D721Med (cell line): ENCODE data around the gene KSR1.
"Not testable (repeated sequence)": the region's sequence is repeated elsewhere in the genome, so short reads cannot be mapped to it uniquely, and the experiment has no call there.

Experiments
- DNase-seq: peaks from one replicate; pipeline ENCODE4 v3.0.0; 2011; ENCODE audit warnings: low spot score; ENCODE audit not compliant: insufficient read length
- FAIRE-seq: peaks from 2 replicates; lab custom pipeline; 2011; peaks lifted over from hg19 to GRCh38; lab: Jason Lieb, UNC
- CTCF ChIP-seq: IDR thresholded peaks from 2 replicates; pipeline ENCODE4 v1.5.1; 2012; ENCODE audit warnings: mild to moderate bottlenecking, control low read depth; ENCODE audit not compliant: insufficient read depth; ENCODE audit errors: missing control alignments

Gene KSR1

GRCh38 chr17:27640790-27641189 is 184.5 kb downstream of the KSR1 start:
- DNase-seq: no peak
- no peak for TF ChIP-seq CTCF
- no peak for FAIRE-seq

- FAIRE-seq: no peak
Measured at GRCh38 chr17:27644586-27644985, 188.3 kb downstream of the KSR1 start.

GRCh38 chr17:27645621-27646020 is 189.4 kb downstream of the KSR1 start:
- FAIRE-seq, DNase-seq: not testable (repeated sequence)

More at GRCh38 chr17:27644586-27644985, 188.3 kb downstream of the KSR1 start:
- no peak for TF ChIP-seq CTCF
- DNase-seq: no peak

- DNase-seq: no peak
- FAIRE-seq: no peak
Measured at GRCh38 chr17:27646232-27646631, 190.0 kb downstream of the KSR1 start.

GRCh38 chr17:27647765-27648164 is 191.5 kb downstream of the KSR1 start:
- FAIRE-seq: no peak
- TF ChIP-seq CTCF: no peak
- no peak for DNase-seq

More at GRCh38 chr17:27646232-27646631, 190.0 kb downstream of the KSR1 start:
- TF ChIP-seq CTCF: no peak

GRCh38 chr17:27649111-27649571 is 192.9 kb downstream of the KSR1 start:
- not testable (repeated sequence) for DNase-seq, FAIRE-seq

- no peak for FAIRE-seq
- TF ChIP-seq CTCF: no peak
- DNase-seq: no peak
Measured at GRCh38 chr17:27649929-27650328, 193.7 kb downstream of the KSR1 start.

GRCh38 chr17:27650836-27651235 is 194.6 kb downstream of the KSR1 start:
- TF ChIP-seq CTCF: no peak
- DNase-seq (no peak), FAIRE-seq (no peak)
